Thymus (tissue), 11 donors: Measurements from ENCODE around the gene FGF18. TPM values are rescaled to one million over a fixed set of nuclear protein-coding genes. Genes with fewer than 3 reads are reported as not detected.

ENCODE experiments used
- DNase-seq, 9 donors: peaks; one replicate each; pipeline ENCODE4 v3.0.0-alpha.2; 2013; ENCODE audit warnings: low spot score in 9 of 9, low read depth in 6 of 9, missing footprints in 1 of 9
- H3K27ac ChIP-seq, 2 donors: one replicate each; pipeline ENCODE4 v1.5.1; 2013; ENCODE audit warnings: control low read depth in 1 of 2, low read depth in 1 of 2, low read length in 1 of 2, mild to moderate bottlenecking in 1 of 2, moderate library complexity in 1 of 2
- H3K27me3 ChIP-seq, 2 donors: one replicate each; pipeline ENCODE4 v1.5.1; 2013; ENCODE audit warnings: low read length in 1 of 2; ENCODE audit not compliant: control insufficient read depth in 2 of 2, insufficient read depth in 1 of 2
- H3K36me3 ChIP-seq, 2 donors: one replicate each; pipeline ENCODE4 v1.5.1; 2013; ENCODE audit warnings: low read length in 1 of 2, mild to moderate bottlenecking in 1 of 2, moderate library complexity in 1 of 2; ENCODE audit not compliant: control insufficient read depth in 2 of 2, insufficient read depth in 2 of 2
- H3K4me1 ChIP-seq, 2 donors: one replicate each; pipeline ENCODE4 v1.5.1; 2013; ENCODE audit warnings: low read length in 2 of 2; ENCODE audit not compliant: control insufficient read depth in 2 of 2, insufficient read depth in 2 of 2
- H3K4me3 ChIP-seq, 2 donors: one replicate each; pipeline ENCODE4 v1.5.1; 2013; ENCODE audit warnings: low read length in 2 of 2, control low read depth in 1 of 2, mild to moderate bottlenecking in 1 of 2
- H3K9me3 ChIP-seq, 2 donors: one replicate each; pipeline ENCODE4 v1.5.1; 2013; ENCODE audit warnings: low read length in 1 of 2, mild to moderate bottlenecking in 1 of 2; ENCODE audit not compliant: control insufficient read depth in 2 of 2, insufficient read depth in 1 of 2
- WGBS: extraction: QIAGEN DNeasy Blood & Tissue Kit; methylation state at CpG from one replicate; pipeline ENCODE4 v1.1.7; 2013; 5-methylcytosine and 5-hydroxymethylcytosine counted together
- polyA plus RNA-seq: library from polyadenylated mRNA; stranded (reverse); fragments of 200-250 nt; gene quantifications from one replicate; pipeline ENCODE4 v1.2.3, GENCODE V29; 2013
- total RNA-seq: library from RNA; stranded (reverse); fragments of 120-200 nt; gene quantifications from one replicate; pipeline ENCODE4 v1.2.4, GENCODE V29; 2013
- donor health status: healthy.

FGF18 gene
- total and polyA plus RNA-seq, 2 donors, result 0.80 to 0.82 TPM

DNA sequence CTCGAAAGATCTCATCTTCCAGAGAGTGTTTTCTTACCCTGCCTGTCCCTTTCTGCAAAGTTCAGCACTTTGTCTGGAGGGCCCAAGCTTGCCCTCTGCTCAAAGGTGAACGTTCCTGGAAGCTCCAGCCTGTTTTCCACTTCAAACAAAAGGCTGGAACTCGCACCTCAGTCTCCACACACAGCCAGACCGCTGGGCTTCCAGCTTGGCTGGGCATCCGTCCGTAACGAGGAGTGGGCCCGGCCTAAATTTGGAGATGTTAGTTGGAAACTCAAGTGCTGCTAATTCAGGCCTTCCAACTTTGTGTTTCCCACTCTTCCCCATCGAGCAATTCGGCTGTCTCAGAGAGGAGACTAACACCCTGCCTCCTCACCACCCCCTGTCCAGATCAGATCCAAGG, 35.1 kb downstream of the FGF18 start:
- DNase-seq, result no peak
- no peaks in the 10 kb centered on the region for H3K4me1 ChIP-seq
- H3K36me3 ChIP-seq, result no peaks in the 10 kb centered on the region
- H3K27me3 ChIP-seq, result peaks cover 26 to 47% of the 10 kb centered on the region in 2 donors
- no peak overlapping the region for H3K27ac ChIP-seq
- no peaks in the 10 kb centered on the region for H3K9me3 ChIP-seq
- no peak overlapping the region for H3K4me3 ChIP-seq
- 91% methylated on average over 10 of the region's 10 CpGs for WGBS

DNA sequence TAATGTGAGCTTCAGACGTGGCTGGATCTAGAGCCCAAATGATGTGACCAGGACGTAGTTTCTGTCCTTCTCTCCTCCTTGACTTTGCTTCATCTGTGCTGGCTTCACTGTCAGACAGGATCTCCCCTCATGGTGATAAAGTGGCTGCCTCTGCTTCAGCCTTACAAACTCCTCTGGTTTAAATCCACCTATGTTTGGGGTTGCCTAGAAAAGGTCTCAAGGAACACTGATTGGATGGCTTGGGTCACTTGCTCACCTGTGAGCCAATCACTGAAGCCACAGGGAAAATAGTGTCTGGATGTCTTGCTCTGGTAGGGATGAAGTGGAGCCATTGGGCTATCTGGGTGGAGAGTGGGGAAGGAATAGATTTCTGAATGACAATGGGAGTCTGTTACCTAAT, 36.1 kb downstream of the FGF18 start:
- H3K4me3 ChIP-seq, result no peak overlapping the region
- H3K4me1 ChIP-seq, result no peaks in the 10 kb centered on the region
- H3K27ac ChIP-seq, result no peak overlapping the region
- peaks cover 16 to 39% of the 10 kb centered on the region in 2 donors for H3K27me3 ChIP-seq
- no peak for DNase-seq
- no peaks in the 10 kb centered on the region for H3K9me3 ChIP-seq
- no peaks in the 10 kb centered on the region for H3K36me3 ChIP-seq
- WGBS, result 93% methylated on average over 2 of the region's 2 CpGs

DNA sequence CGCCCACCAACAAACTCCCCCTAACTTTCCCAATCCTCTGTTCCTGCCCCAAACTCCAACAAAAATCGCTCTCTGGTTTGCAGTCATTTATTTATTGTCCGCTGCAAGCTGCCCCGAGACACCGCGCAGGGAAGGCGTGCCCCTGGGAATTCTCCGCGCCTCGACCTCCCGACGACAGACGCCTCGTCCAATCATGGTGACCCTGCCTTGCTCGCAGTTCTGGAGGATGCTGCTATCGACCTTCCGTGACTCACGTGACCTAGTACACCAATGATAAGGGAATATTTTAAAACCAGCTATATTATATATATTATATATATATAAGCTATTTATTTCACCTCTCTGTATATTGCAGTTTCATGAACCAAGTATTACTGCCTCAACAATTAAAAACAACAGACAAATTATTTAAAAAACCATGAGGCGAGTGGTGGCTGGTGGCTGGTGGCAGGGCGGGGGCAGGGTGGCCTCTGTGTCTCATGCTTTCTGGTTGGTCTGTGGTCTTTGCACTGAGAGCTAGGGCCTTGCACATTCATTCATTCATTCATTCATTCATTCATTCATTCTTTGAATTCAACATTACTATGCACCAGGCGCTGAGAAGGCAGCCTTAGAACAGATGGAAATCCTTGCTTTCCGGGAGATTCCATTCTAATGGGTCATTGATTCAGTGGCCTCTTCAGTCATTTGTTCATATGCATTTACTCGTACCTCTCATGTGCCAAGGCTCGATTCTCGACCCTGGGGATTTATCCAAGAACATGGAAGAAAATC, 37.9 kb downstream of the FGF18 start:
- no peak for DNase-seq
- Histone ChIP-seq H3K27ac (no peak overlapping the region), H3K4me1 (no peaks in the 10 kb centered on the region), H3K27me3 (peaks cover 0 to 27% of the 10 kb centered on the region in 2 donors), H3K36me3 (no peaks in the 10 kb centered on the region), H3K9me3 (no peaks in the 10 kb centered on the region), H3K4me3 (no peak overlapping the region)
- 98% methylated on average over 25 of the region's 25 CpGs for WGBS

DNA sequence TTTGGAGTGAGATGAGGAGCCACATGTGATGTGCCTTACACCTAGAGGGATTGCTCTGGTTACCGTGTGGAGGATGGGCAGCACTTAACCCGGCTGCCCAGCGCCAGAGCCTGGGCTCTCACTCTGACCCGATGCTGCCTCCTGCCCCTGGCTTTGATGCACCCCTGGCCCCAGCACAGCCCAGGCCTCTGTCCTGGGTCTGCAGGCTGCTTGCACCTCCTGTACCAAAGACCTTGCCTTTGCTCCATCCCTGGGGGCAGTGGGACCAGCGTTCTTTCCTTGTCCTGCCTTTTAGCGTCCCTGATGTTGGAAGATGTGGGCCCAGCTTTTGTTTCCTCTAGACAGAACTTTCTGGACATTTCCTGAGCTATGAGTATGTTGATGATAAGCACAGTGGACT, 40.4 kb downstream of the FGF18 start:
- no peaks in the 10 kb centered on the region for H3K9me3 ChIP-seq
- DNase-seq, result no peak
- 87% methylated on average over 6 of the region's 6 CpGs for WGBS
- peaks cover 0 to 14% of the 10 kb centered on the region in 2 donors for H3K27me3 ChIP-seq
- no peaks in the 10 kb centered on the region for H3K4me1 ChIP-seq
- H3K36me3 ChIP-seq, result no peaks in the 10 kb centered on the region
- no peak overlapping the region for H3K4me3 ChIP-seq
- H3K27ac ChIP-seq, result no peak overlapping the region

DNA sequence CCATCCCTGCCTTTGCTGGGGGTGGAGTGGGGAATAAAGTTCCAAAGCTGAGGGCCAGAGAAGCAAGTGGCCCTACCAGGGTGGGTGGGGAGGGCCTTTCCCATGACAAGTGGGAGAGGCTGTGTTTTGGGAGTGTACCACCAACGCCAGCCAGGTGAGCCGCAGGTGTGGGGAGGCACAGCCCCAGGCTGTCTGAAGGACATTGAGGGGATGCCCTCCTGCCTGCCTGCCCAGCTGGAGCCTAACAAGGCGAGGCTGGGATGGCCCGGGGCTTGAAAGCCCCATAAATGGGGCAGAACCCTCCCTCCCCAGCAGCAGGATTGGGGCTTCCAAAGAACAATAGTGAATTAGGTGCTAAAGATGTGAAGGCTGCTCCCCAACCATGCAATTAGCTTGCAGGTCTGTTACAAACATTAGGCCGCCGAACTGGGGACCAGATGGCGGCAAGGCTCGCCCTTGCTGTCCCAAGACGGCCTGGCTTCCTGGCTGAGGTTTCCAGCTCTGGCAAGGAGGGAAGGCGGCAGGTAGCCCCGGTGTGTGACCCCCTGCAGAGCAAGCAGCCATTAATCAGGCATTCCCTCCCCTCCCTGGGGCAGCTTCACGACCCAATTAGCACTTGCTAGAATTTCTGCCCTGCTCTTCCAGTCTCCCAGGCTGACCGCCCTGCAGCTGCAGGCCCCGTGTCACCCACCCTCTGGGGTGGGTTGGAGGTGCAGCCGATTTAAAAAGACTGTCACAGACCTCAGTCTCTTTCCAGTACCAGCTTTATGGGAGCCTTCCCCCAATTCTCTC, 42.9 kb downstream of the FGF18 start:
- Histone ChIP-seq H3K27ac (no peak overlapping the region), H3K4me3 (no peak overlapping the region), H3K27me3 (peaks cover 0 to 14% of the 10 kb centered on the region in 2 donors), H3K36me3 (no peaks in the 10 kb centered on the region), H3K9me3 (no peaks in the 10 kb centered on the region), H3K4me1 (no peaks in the 10 kb centered on the region)
- no peak for DNase-seq
- WGBS, result 83% methylated on average over 15 of the region's 15 CpGs

DNA sequence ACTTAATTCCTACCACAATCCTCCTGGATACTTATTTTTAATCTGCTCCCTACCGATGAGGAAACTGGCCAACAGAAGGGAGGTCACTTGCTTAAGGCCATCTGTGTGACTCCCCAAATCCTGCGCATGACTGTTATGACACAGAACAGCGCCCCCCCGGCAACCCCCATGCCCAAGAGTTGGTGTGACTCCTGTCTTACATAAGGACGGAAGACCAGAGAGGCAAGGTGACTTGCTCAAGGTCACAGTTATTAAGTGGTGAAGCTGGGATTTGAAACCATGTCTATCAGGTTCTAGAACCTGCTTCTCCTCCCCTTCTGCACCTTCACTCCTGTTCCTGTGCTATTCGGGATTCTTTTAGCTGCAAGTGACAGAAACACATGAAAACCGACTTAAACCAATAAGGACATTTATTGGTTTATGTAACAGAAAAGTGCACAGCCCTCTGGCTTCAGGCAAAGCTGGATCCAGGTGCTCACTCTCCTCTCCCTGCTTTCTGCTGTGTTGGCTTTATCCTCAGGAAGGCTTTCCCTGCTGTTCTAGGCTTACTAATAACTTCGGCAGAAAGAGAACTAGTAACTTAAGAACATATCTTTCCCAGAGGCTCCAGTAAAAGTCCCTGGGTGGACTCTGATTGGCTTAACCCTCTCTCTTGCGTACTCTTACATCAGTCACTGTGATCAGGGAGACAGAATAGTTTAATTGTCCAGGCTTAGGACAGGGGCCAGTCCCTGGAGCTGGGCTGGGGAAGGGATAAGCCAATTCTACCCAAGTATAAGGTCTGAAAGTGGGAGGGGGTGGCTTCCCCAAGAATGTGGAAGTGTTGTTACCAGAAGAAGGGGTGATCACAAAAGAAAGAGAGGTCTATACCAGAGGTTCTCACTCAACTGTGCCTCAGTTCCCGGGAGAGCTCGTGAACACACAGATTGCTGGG, 43.7 kb downstream of the FGF18 start:
- 94% methylated on average over 11 of the region's 11 CpGs for WGBS
- no peaks in the 10 kb centered on the region for H3K4me1 ChIP-seq
- H3K27me3 ChIP-seq, result peaks cover 0 to 14% of the 10 kb centered on the region in 2 donors
- no peak overlapping the region for H3K4me3 ChIP-seq
- no peaks in the 10 kb centered on the region for H3K36me3 ChIP-seq
- H3K9me3 ChIP-seq, result no peaks in the 10 kb centered on the region
- no peak overlapping the region for H3K27ac ChIP-seq
- DNase-seq, result no peak

DNA sequence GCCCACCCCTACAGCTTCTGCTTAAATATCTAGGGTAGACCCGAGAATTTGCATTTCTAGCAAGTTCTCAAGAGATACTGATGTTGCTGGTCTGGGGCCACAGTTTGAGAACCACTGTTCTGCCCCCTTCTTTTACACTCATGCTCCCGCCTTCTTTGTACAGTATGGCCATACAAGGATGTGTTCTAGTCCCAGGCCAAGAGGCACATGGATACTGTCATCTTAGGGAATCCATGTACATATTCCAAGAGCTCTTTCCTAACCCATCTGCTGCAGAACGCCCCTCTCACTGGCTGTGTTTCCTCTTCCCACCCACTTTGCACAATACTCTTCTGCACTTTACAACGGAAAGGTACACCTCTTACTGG, 44.4 kb downstream of the FGF18 start:
- no peak for DNase-seq

DNA sequence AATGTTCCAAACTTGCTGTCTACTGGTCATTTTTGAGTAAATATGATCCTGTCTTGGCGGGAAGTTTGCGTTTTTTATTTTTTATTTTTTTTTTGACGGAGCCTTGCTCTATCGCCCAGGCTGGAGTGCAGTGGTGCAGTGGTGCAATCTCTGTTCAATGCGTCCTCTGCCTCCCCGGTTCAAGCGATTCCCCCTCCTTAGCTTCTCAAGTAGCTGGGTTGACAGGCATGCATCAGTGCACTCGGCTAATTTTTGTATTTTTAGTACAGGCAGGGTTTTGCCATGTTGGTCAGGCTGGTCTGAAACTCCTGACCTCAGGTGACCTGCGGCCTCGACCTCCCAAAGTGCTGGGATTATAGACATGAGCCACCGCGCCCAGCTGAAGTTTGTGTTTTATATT, 45.4 kb downstream of the FGF18 start:
- H3K4me1 ChIP-seq, result no peaks in the 10 kb centered on the region
- H3K4me3 ChIP-seq, result no peak overlapping the region
- H3K27me3 ChIP-seq, result peaks cover 0 to 11% of the 10 kb centered on the region in 2 donors
- no peaks in the 10 kb centered on the region for H3K9me3 ChIP-seq
- no peak overlapping the region for H3K27ac ChIP-seq
- no peak for DNase-seq
- H3K36me3 ChIP-seq, result no peaks in the 10 kb centered on the region
- WGBS, result 95% methylated on average over 12 of the region's 12 CpGs

More for the DNA sequence above, 44.4 kb downstream of the FGF18 start:
- Histone ChIP-seq H3K27me3 (peaks cover 0 to 14% of the 10 kb centered on the region in 2 donors), H3K4me1 (no peaks in the 10 kb centered on the region), H3K9me3 (no peaks in the 10 kb centered on the region), H3K4me3 (no peak overlapping the region), H3K36me3 (no peaks in the 10 kb centered on the region), H3K27ac (no peak overlapping the region)
- WGBS, result 83% methylated on average over 4 of the region's 4 CpGs
